Osteoblast (primary cell): ENCODE data around the gene IAPP. TPM values are rescaled to one million over a fixed set of nuclear protein-coding genes. Genes with fewer than 3 reads are reported as not detected.
"Not testable (repeated sequence)": the region's sequence is repeated elsewhere in the genome, so short reads cannot be mapped to it uniquely, and the experiment has no call there.

Source experiments
- DNase-seq: peaks from one replicate; pipeline ENCODE4 v3.0.0; 2011; ENCODE audit warnings: low spot score, mixed read lengths; ENCODE audit not compliant: insufficient read length; ENCODE audit errors: missing footprints
- H2AFZ ChIP-seq: 2 replicates; pipeline ENCODE4 v1.6.0; 2011; ENCODE audit warnings: mild to moderate bottlenecking, low read length
- H3K27ac ChIP-seq: 2 replicates; pipeline ENCODE4 v1.5.1; 2011; ENCODE audit warnings: mild to moderate bottlenecking, low read depth, low read length, moderate library complexity
- H3K27me3 ChIP-seq: 2 replicates; pipeline ENCODE4 v1.6.0; 2012; ENCODE audit warnings: mild to moderate bottlenecking, control low read depth, inconsistent platforms, low read length, moderate library complexity; ENCODE audit not compliant: insufficient read depth
- H3K36me3 ChIP-seq: 2 replicates; pipeline ENCODE4 v1.5.1; 2011; ENCODE audit warnings: mild to moderate bottlenecking, low read length, control low read depth, moderate library complexity; ENCODE audit not compliant: insufficient read depth
- H3K4me1 ChIP-seq: 2 replicates; pipeline ENCODE4 v1.5.1; 2011; ENCODE audit warnings: mild to moderate bottlenecking, low read length, control low read depth, moderate library complexity; ENCODE audit not compliant: insufficient read depth
- H3K4me2 ChIP-seq: 2 replicates; pipeline ENCODE4 v1.6.0; 2011; ENCODE audit warnings: mild to moderate bottlenecking, low read length; ENCODE audit not compliant: insufficient read depth
- H3K4me3 ChIP-seq: fragments of 200-600 bp; sonication (generic); 3 replicates; pipeline ENCODE4 v1.5.1; 2012; ENCODE audit warnings: mild to moderate bottlenecking, low read length, inconsistent platforms; ENCODE audit not compliant: insufficient read depth
- H3K79me2 ChIP-seq: 2 replicates; pipeline ENCODE4 v1.6.0; 2012; ENCODE audit warnings: mild to moderate bottlenecking, low read length, control low read depth, inconsistent platforms; ENCODE audit not compliant: insufficient read depth
- H3K9me3 ChIP-seq: 2 replicates; pipeline ENCODE4 v1.5.1; 2011; ENCODE audit warnings: low read depth, low read length, control low read depth
- H4K20me1 ChIP-seq: 2 replicates; pipeline ENCODE4 v1.6.0; 2012; ENCODE audit warnings: mild to moderate bottlenecking, low read length, control low read depth; ENCODE audit not compliant: insufficient read depth
- total RNA-seq: library from RNA; depleted of rRNA; stranded (reverse); fragments of >200 nt; gene quantifications from 2 replicates; pipeline ENCODE4 v1.2.3, GENCODE V29; 2012
- TF ChIP-seq, protein P1 (sequence below): IDR thresholded peaks from 2 replicates; pipeline ENCODE4 v1.5.1; 2011; ENCODE audit warnings: mild to moderate bottlenecking, low read depth, low read length, moderate library complexity; ENCODE audit errors: extremely low read depth

IAPP gene
- total RNA-seq, 1 donor, result not detected

DNA sequence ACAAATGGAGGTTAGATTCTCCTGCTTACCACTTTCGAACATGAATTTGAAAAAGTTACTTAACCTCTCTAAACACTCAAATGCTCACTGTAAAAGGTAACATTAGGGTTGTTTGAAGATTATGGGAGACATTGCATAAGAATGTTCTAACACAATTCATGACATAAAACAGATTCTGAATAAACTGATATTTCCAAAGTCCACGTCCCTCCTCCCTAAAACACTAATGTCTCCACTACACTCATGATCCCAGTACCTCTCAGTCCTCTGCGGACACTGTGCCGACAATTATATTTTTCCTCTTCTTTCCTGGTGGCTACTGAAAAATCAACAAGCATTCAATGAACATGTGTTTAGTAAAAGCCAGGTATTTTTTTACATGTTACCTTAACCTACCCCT is 18.8 kb upstream of the IAPP start:
- TF ChIP-seq, protein P1, sequence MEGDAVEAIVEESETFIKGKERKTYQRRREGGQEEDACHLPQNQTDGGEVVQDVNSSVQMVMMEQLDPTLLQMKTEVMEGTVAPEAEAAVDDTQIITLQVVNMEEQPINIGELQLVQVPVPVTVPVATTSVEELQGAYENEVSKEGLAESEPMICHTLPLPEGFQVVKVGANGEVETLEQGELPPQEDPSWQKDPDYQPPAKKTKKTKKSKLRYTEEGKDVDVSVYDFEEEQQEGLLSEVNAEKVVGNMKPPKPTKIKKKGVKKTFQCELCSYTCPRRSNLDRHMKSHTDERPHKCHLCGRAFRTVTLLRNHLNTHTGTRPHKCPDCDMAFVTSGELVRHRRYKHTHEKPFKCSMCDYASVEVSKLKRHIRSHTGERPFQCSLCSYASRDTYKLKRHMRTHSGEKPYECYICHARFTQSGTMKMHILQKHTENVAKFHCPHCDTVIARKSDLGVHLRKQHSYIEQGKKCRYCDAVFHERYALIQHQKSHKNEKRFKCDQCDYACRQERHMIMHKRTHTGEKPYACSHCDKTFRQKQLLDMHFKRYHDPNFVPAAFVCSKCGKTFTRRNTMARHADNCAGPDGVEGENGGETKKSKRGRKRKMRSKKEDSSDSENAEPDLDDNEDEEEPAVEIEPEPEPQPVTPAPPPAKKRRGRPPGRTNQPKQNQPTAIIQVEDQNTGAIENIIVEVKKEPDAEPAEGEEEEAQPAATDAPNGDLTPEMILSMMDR, result no peak
- H3K27me3 ChIP-seq, result no peaks in the 10 kb centered on the region
- H3K4me1 ChIP-seq, result no peaks in the 10 kb centered on the region
- no peak overlapping the region for H3K4me2 ChIP-seq
- no peak for DNase-seq
- no peak overlapping the region for H2AFZ ChIP-seq
- no peaks in the 10 kb centered on the region for H3K36me3 ChIP-seq
- no peaks in the 10 kb centered on the region for H3K9me3 ChIP-seq
- no peaks in the 10 kb centered on the region for H3K79me2 ChIP-seq
- H3K4me3 ChIP-seq, result no peak overlapping the region
- H3K27ac ChIP-seq, result no peak overlapping the region
- H4K20me1 ChIP-seq, result no peaks in the 10 kb centered on the region

DNA sequence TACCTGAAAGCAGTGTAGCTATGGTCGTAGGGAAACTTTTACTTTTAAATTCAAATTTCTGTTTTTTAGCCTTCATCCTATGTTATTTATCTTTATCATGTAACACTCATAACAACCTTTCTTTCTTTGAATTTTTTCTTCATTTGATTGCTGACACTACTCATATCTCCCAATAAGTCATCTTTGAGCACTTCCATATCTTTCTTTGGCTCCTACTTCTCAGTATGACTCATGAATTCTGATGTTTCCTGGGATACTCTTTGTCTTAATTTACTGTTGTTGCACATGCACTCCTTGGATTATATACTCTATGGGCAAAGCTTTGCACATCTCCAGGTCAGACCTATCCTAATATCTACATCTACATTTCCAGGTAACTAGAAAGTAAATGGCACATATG is 18.1 kb upstream of the IAPP start:
- Histone ChIP-seq H3K27ac (no peak overlapping the region), H3K36me3 (no peaks in the 10 kb centered on the region), H3K4me3 (no peak overlapping the region), H4K20me1 (no peaks in the 10 kb centered on the region), H3K27me3 (no peaks in the 10 kb centered on the region), H3K4me1 (no peaks in the 10 kb centered on the region), H3K79me2 (no peaks in the 10 kb centered on the region), H2AFZ (no peak overlapping the region), H3K4me2 (no peak overlapping the region), H3K9me3 (no peaks in the 10 kb centered on the region)
- TF ChIP-seq, protein P1, result no peak
- DNase-seq, result no peak

DNA sequence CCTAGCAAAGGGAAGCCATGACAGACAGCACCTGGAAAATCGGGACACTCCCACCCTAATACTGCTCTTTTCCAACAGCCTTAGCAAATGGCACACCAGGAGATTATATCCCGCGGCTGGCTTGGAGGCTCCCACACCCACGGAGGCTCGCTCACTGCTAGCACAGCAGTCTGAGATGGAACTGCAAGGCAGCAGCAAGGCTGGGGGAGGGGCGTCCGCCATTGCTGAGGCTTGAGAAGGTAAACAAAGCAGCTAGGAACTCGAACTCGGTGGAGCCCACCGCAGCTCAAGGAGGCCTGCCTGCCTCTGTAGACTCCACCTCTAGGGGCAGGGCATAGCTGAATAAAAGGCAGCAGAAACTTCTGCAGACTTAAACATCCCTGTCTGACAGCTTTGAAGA is 12.1 kb upstream of the IAPP start:
- DNase-seq, H3K36me3 ChIP-seq, H3K4me3 ChIP-seq, H3K27me3 ChIP-seq, H3K4me2 ChIP-seq, H2AFZ ChIP-seq, H3K4me1 ChIP-seq, H3K27ac ChIP-seq, H4K20me1 ChIP-seq, H3K9me3 ChIP-seq, H3K79me2 ChIP-seq: not testable (repeated sequence)

GRCh38 chr12:21369141-21369980 is 3.3 kb upstream of the IAPP start:
- Histone ChIP-seq H3K79me2 (no peaks in the 10 kb centered on the region), H2AFZ (peak overlapping the region; percentile 62), H4K20me1 (no peaks in the 10 kb centered on the region), H3K4me2 (no peak overlapping the region), H3K27ac (no peak overlapping the region), H3K4me1 (no peaks in the 10 kb centered on the region), H3K27me3 (no peaks in the 10 kb centered on the region), H3K4me3 (no peak overlapping the region), H3K36me3 (no peaks in the 10 kb centered on the region), H3K9me3 (no peaks in the 10 kb centered on the region)
- DNase-seq, result no peak
- TF ChIP-seq, protein P1, result no peak
